NCI-H460 (cell line): ENCODE data around the gene ABHD14A. TPM values are rescaled to one million over a fixed set of nuclear protein-coding genes. Genes with fewer than 3 reads are reported as not detected.

Source experiments
- DNase-seq: peaks from one replicate; pipeline ENCODE4 v3.0.0-alpha.2; 2016; ENCODE audit warnings: low read depth; ENCODE audit errors: extremely low read depth
- total RNA-seq: library from RNA; depleted of rRNA; stranded (reverse); fragments of >200 nt; shearing (Covaris generic); gene quantifications from 2 replicates; pipeline ENCODE4 v1.2.3, GENCODE V29; 2014

Gene ABHD14A
- total RNA-seq, 1 experiment from 2014 or later: 5.4 TPM

- no peak for DNase-seq
These were observed 34.0 kb upstream of the ABHD14A start for GRCh38 chr3:51940648-51941462.

- DNase-seq: no peak
These were observed 33.4 kb upstream of the ABHD14A start for GRCh38 chr3:51941463-51941797.

GRCh38 chr3:51941798-51942602 is 32.9 kb upstream of the ABHD14A start, which contains the start of the genes PARP3 and RRP9:
PARP3 (plus strand) TSS chr3:51942363; CDS start chr3:51943356, 993 bp downstream.
RRP9 (minus strand) TSS chr3:51941904; CDS start chr3:51941867, 37 bp downstream.
- DNase-seq: peak; percentile 98

GRCh38 chr3:51942603-51943450 is 32.0 kb upstream of the ABHD14A start:
- DNase-seq: peak; percentile 38

- DNase-seq: no peak
These were observed 31.1 kb upstream of the ABHD14A start for GRCh38 chr3:51943451-51944391.

- no peak for DNase-seq
These were observed 30.3 kb upstream of the ABHD14A start for GRCh38 chr3:51944451-51945021.

- no peak for DNase-seq
These were observed 29.6 kb upstream of the ABHD14A start for GRCh38 chr3:51945031-51945840.

GRCh38 chr3:51945926-51946705 is 28.7 kb upstream of the ABHD14A start:
- no peak for DNase-seq

GRCh38 chr3:51946796-51947195 is 28.1 kb upstream of the ABHD14A start:
- DNase-seq: no peak

GRCh38 chr3:51947215-51947900 is 27.5 kb upstream of the ABHD14A start:
- DNase-seq: no peak

- no peak for DNase-seq
These were observed 26.8 kb upstream of the ABHD14A start for GRCh38 chr3:51948016-51948580.

GRCh38 chr3:51949121-51949520 is 25.7 kb upstream of the ABHD14A start:
- DNase-seq: no peak

- no peak for DNase-seq
These were observed 24.0 kb upstream of the ABHD14A start for GRCh38 chr3:51950899-51951298.

- no peak for DNase-seq
These were observed 21.4 kb upstream of the ABHD14A start for GRCh38 chr3:51953445-51953844.

- no peak for DNase-seq
These were observed 20.8 kb upstream of the ABHD14A start for GRCh38 chr3:51954105-51954504.

- DNase-seq: no peak
These were observed 20.2 kb upstream of the ABHD14A start for GRCh38 chr3:51954713-51955112.
